Activated naive CD4-positive, alpha-beta T cell treated with anti-CD3 and anti-CD28 coated beads for 36 hours (primary cell): ENCODE results near the gene PDIA2. TPM values are rescaled to one million over a fixed set of nuclear protein-coding genes. Genes with fewer than 3 reads are reported as not detected.
"Not testable (repeated sequence)": the region's sequence is repeated elsewhere in the genome, so short reads cannot be mapped to it uniquely, and the experiment has no call there.

Experiments used
- CTCF ChIA-PET: fragments of 350-600 bp; sonication (Branson Sonifier 250); formaldehyde crosslinking; loops from one replicate; lab custom pipeline; 2021; ENCODE audit warnings: antibody characterized with exemption; lab: Charles Lee
- DNase-seq: peaks from one replicate; pipeline ENCODE4 v3.0.0-alpha.2; 2020
- H3K27ac Mint-ChIP-seq: one replicate; pipeline ENCODE4 v1.8.0; 2021; ENCODE audit warnings: mild to moderate bottlenecking, mixed read lengths
- H3K27me3 Mint-ChIP-seq: one replicate; pipeline ENCODE4 v1.8.0; 2021; ENCODE audit warnings: low read depth, mixed read lengths
- H3K36me3 Mint-ChIP-seq: one replicate; pipeline ENCODE4 v1.8.0; 2021; ENCODE audit warnings: low read depth, mixed read lengths
- H3K4me1 Mint-ChIP-seq: one replicate; pipeline ENCODE4 v1.8.0; 2021; ENCODE audit warnings: low read depth, mixed read lengths
- H3K4me3 Mint-ChIP-seq: one replicate; pipeline ENCODE4 v1.8.0; 2021; ENCODE audit warnings: mild to moderate bottlenecking, moderate library complexity, mixed read lengths
- H3K9me3 Mint-ChIP-seq: one replicate; pipeline ENCODE4 v1.8.0; 2021; ENCODE audit warnings: mixed read lengths
- intact Hi-C: fragments of 100-400 bp; cut with micrococcal nuclease; formaldehyde crosslinking; loops from one replicate; pipeline ENCODE4 v1.15.1; 2023
- total RNA-seq, 2 experiments: library from RNA; stranded (reverse); gene quantifications; one replicate each; pipeline ENCODE4 v1.2.3, GENCODE V29; 2021

Gene PDIA2
- total RNA-seq, 2 experiments from 2014 or later, result not detected

- H3K4me3 Mint-ChIP-seq, DNase-seq, H3K9me3 Mint-ChIP-seq, H3K27ac Mint-ChIP-seq, intact Hi-C loops, H3K36me3 Mint-ChIP-seq, CTCF ChIA-PET, H3K27me3 Mint-ChIP-seq: not testable (repeated sequence)
- H3K4me1 Mint-ChIP-seq, result peaks cover 59% of the 10 kb centered on the region
These were observed 51.3 kb downstream of the PDIA2 start for GRCh38 chr16:334164-334832.

- DNase-seq, CTCF ChIA-PET, H3K27me3 Mint-ChIP-seq, H3K4me3 Mint-ChIP-seq, H3K9me3 Mint-ChIP-seq, H3K27ac Mint-ChIP-seq, H3K36me3 Mint-ChIP-seq, intact Hi-C loops: not testable (repeated sequence)
- peaks cover 63% of the 10 kb centered on the region for H3K4me1 Mint-ChIP-seq
These were observed 52.1 kb downstream of the PDIA2 start for GRCh38 chr16:334861-335632.

- no peaks in the 10 kb centered on the region for H3K9me3 Mint-ChIP-seq
- no peak for DNase-seq
- no peaks in the 10 kb centered on the region for H3K27me3 Mint-ChIP-seq
- H3K4me1 Mint-ChIP-seq, result peaks cover 59% of the 10 kb centered on the region
- intact Hi-C loops, result no loop called here
- H3K4me3 Mint-ChIP-seq, result no peak overlapping the region
- no peaks in the 10 kb centered on the region for H3K36me3 Mint-ChIP-seq
- H3K27ac Mint-ChIP-seq, result no peak overlapping the region
- CTCF ChIA-PET, result interaction anchor here (0.6 kb wide), 1 partner anchor 51 kb away, joined by 3 read pairs; no protein-coding TSS in a partner anchor
These were observed 53.3 kb downstream of the PDIA2 start for GRCh38 chr16:336269-336668.

Other genes with a start within 250 kb of the PDIA2 start
- 10 to 100 TPM; 38.2 to 40.9 TPM for gene POLR3K, start 229.6 kb upstream of the PDIA2 start, total RNA-seq
- 10 to 100 TPM; 38.0 to 38.6 TPM for gene SNRNP25, start 229.3 kb upstream of the PDIA2 start, total RNA-seq
- gene RHBDF1, start 210.5 kb upstream of the PDIA2 start, total RNA-seq, result under 1 TPM in 1 of 2 experiments, not detected in 1; 0.36 TPM
- 10 to 100 TPM; 38.6 to 38.8 TPM for gene MPG, start 204.9 kb upstream of the PDIA2 start, total RNA-seq
- 10 to 100 TPM; 38.1 to 42.0 TPM for gene NPRL3, start 144.5 kb upstream of the PDIA2 start, total RNA-seq
- gene HBZ, start 130.5 kb upstream of the PDIA2 start, total RNA-seq, result not detected
- gene HBM, start 117.2 kb upstream of the PDIA2 start, total RNA-seq, result not detected
- gene HBA2, start 110.3 kb upstream of the PDIA2 start, total RNA-seq, result under 1 TPM in 1 of 2 experiments, not detected in 1; 0.62 TPM
- not detected for gene HBA1, start 106.5 kb upstream of the PDIA2 start, total RNA-seq
- 1 to 10 TPM in 1 of 2 experiments, under 1 TPM in 1; 0.79 to 1.1 TPM for gene HBQ1, start 102.7 kb upstream of the PDIA2 start, total RNA-seq
- gene LUC7L, start 53.7 kb upstream of the PDIA2 start, total RNA-seq, result 10 to 100 TPM; 58.4 to 59.1 TPM
- gene FAM234A, start 48.3 kb upstream of the PDIA2 start, total RNA-seq, result 10 to 100 TPM; 25.9 to 27.4 TPM
- gene RGS11, start 7.2 kb upstream of the PDIA2 start, total RNA-seq, result under 1 TPM in 1 of 2 experiments, not detected in 1; 0.10 TPM
- not detected for gene ARHGDIG, start 2.6 kb upstream of the PDIA2 start, total RNA-seq
- gene AXIN1, start 69.6 kb downstream of the PDIA2 start, total RNA-seq, result 10 to 100 TPM; 17.5 to 17.9 TPM
- gene MRPL28, start 87.4 kb downstream of the PDIA2 start, total RNA-seq, result 10 to 100 TPM; 68.3 to 74.0 TPM
- 10 to 100 TPM; 19.9 to 20.9 TPM for gene PGAP6, start 98.8 kb downstream of the PDIA2 start, total RNA-seq
- gene NME4, start 114.0 kb downstream of the PDIA2 start, total RNA-seq, result 10 to 100 TPM; 86.7 to 87.0 TPM
- 1 to 10 TPM; 8.9 to 9.6 TPM for gene DECR2, start 118.7 kb downstream of the PDIA2 start, total RNA-seq
- gene RAB11FIP3, start 142.5 kb downstream of the PDIA2 start, total RNA-seq, result 10 to 100 TPM; 15.8 to 18.2 TPM
- 10 to 100 TPM; 54.4 to 56.9 TPM for gene CAPN15, start 244.5 kb downstream of the PDIA2 start, total RNA-seq